Measurements from ENCODE around the gene PGS1. TPM values are rescaled to one million over a fixed set of nuclear protein-coding genes. Genes with fewer than 3 reads are reported as not detected.

Gene PGS1
- total and polyA plus RNA-seq, 5 donors = 13.9 to 22.2 (median 20.2) TPM

DNA sequence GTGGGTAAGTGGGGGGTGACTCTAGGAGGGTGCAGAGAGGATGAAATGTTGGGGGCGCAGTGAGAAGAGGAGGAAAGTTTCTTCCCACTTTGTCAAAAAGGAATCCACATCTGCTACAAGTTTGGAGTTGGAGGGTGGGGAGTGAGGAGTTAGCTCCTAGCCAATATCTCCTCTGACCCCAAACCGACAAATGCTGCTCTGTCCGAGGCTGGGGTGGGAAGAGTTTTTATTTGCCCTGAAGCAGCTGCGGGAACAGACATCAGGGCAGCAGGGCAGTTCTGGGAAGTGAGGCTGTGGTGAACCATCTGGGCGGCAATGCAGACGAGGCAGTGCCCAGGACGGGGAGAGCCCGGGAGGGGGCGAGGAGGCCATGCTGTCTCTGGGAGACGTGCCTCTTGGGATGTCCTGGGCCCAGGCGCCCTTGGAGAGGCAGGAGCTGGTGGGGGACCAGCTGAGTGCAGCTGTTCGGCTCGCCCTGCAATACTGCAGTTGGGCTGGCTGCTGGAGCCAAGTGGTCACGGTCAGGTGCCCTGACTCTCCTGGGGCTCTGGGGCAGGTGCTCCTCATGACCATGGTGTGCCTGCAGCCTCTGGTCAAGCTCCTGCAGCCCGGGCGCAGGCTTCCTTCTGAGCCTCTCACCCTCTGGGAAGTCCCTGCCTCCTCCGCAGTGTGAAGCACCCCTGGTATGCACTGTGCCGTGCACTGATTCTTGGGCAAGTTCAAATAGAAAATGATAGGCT is 12.2 kb upstream of the PGS1 start:
- 66% methylated on average over 18 of the region's 18 CpGs for WGBS
- peak; percentile 27 to 29 for ATAC-seq
- peak overlapping the region; percentile 59 for H3K27ac ChIP-seq (ENCODE audit: low read length)

DNA sequence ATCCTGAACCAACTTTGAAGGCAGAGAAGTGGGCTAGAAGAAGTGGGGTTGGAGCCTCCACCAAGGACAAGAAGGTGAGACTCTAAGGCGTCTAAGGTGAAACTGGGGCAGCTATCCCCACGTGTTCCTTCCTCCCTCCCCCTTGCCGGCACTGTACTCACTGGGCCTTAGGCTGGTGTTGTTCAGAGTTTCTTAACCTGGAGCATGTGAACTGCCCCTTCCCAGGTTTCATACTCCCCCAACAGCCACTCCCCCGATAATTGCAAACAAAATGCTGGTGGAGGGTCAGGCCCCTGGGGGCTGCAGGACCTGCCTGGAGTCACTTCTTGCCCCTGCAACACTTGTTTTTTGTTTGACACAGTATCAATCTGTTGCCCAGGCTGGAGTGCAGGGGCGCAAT is 11.3 kb upstream of the PGS1 start:
- intact Hi-C loops (cut with DNase I) = loop anchor here in 1 of 4 donors (5.0 kb wide), 1 partner anchor 80 kb away; no protein-coding TSS in a partner anchor
- 86% methylated on average over 5 of the region's 5 CpGs for WGBS
- peak in 1 of 3 donors; percentile 16 for DNase-seq
- no peak overlapping the region for H3K27ac ChIP-seq (ENCODE audit: low read length)
- H3K4me3 ChIP-seq (ENCODE audit: low read length) = no peak overlapping the region
- H3K9me3 ChIP-seq (ENCODE audit: control insufficient read depth, low read length) = no peaks in the 10 kb centered on the region
- no peaks in the 10 kb centered on the region for H3K4me1 ChIP-seq (ENCODE audit: control insufficient read depth, insufficient read depth, low read length)
- no peak for ATAC-seq
- no peaks in the 10 kb centered on the region for H3K27me3 ChIP-seq (ENCODE audit: control insufficient read depth, insufficient read depth)

More for the DNA sequence above, 12.2 kb upstream of the PGS1 start:
- peak in 2 of 3 donors; percentile 52 to 68 for DNase-seq
- Histone ChIP-seq H3K9me3 (ENCODE audit: control insufficient read depth, low read length) (no peaks in the 10 kb centered on the region), H3K4me1 (ENCODE audit: control insufficient read depth, insufficient read depth, low read length) (no peaks in the 10 kb centered on the region), H3K4me3 (ENCODE audit: low read length) (no peak overlapping the region), H3K27me3 (ENCODE audit: control insufficient read depth, insufficient read depth) (no peaks in the 10 kb centered on the region)
- intact Hi-C loops (cut with DNase I) = loop anchor here in 1 of 4 donors (5.0 kb wide), 1 partner anchor 79 kb away; no protein-coding TSS in a partner anchor

DNA sequence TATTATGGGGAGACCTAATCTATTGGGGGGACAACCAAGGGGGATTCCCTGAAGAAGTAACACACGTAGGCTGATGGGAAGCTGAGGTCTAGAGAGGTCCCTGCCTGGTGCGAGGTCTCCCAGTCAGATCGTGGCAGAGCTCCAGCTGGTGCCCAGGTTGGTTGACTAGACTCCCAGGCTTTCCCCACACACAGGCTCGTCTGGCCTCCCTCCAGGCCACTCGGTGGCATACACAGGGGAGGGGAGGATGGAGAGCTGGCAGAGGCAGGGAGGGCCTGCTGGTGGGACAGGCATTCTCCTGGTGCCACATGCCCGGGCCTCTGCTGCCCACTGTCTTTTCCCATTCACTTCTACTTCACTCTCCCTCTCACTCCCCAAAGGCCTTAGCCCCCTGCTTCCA is 10.1 kb upstream of the PGS1 start:
- ATAC-seq (no peak), DNase-seq (peak in 2 of 3 donors; percentile 38 to 45)
- no peaks in the 10 kb centered on the region for H3K9me3 ChIP-seq (ENCODE audit: control insufficient read depth, low read length)
- intact Hi-C loops (cut with DNase I) = loop anchor here in 1 of 4 donors (5.0 kb wide), 1 partner anchor 81 kb away; no protein-coding TSS in a partner anchor
- H3K4me1 ChIP-seq (ENCODE audit: control insufficient read depth, insufficient read depth, low read length) = no peaks in the 10 kb centered on the region
- no peaks in the 10 kb centered on the region for H3K27me3 ChIP-seq (ENCODE audit: control insufficient read depth, insufficient read depth)
- H3K4me3 ChIP-seq (ENCODE audit: low read length) = no peak overlapping the region
- H3K27ac ChIP-seq (ENCODE audit: low read length) = no peak overlapping the region
- WGBS = 70% methylated on average over 6 of the region's 6 CpGs

DNA sequence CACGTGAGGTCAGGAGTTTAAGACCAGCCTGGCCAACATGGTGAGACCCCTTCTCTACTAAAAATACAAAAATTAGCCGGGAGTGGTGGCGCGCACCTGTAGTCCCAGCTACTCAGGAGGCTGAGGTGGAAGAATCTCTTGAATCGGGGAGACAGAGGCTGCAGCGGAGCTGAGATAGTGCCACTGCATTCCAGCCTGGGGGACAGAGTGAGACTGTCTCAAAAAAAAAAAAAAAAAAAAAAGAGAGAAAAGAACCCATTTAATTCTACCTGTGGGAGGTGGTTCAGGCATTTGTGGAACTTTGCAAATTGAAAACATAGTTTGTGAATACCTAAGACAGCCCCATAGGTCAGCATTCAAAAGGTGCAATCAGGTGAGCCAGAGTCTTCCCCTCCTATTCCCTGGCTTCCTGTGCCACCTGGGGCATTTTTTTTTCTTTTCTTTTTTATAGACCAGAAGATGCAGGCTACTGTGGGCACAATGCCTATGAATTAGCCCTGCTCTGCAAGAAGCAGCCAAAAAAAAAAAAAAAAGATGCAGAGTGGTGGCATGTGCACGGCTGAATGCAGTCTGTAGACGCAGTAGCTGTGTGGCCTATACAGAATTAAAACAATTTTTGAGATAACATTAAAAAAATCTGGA is 9.5 kb upstream of the PGS1 start:
- no peak for ATAC-seq

DNA sequence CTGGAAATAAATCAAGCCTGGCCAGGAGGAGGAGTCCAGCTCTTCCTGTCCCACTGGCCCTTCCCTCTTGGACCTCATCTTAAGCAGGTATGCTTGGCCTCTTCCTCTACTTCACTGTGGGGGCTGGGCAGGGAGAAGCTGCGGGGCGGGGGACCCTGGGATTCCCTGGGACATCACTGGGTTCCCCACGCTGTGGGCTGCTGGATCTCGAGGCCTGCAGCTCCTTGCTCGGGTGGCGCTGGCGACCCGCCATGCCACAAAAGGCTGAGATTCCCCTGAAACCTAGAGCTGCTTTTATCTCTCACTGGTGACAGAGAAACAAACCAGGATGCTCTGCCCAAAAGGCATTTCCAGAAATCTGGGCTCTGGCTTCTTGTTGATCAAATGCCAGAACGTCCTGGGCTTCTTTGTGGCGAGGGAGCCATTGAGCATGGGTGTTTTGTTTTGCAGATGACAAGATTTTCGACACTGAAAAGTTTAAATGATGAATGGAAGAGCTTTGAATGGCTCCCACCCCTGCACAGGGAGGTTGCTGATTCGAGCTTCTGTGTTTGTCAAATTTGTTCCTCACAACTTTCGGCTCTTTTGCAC is 8.6 kb upstream of the PGS1 start:
- no peak overlapping the region for H3K27ac ChIP-seq (ENCODE audit: low read length)
- ATAC-seq (no peak), DNase-seq (peak in 1 of 3 donors; percentile 50)
- no peak overlapping the region for H3K4me3 ChIP-seq (ENCODE audit: low read length)
- no peaks in the 10 kb centered on the region for H3K27me3 ChIP-seq (ENCODE audit: control insufficient read depth, insufficient read depth)
- no peaks in the 10 kb centered on the region for H3K9me3 ChIP-seq (ENCODE audit: control insufficient read depth, low read length)
- peaks cover 3% of the 10 kb centered on the region for H3K4me1 ChIP-seq (ENCODE audit: control insufficient read depth, insufficient read depth, low read length)
- WGBS = 56% methylated on average over 13 of the region's 13 CpGs
- intact Hi-C loops (cut with DNase I) = loop anchor here in 1 of 4 donors (5.0 kb wide), 1 partner anchor 83 kb away; no protein-coding TSS in a partner anchor

More for the DNA sequence above, 9.5 kb upstream of the PGS1 start:
- DNase-seq = peak in 1 of 3 donors; percentile 3
- Histone ChIP-seq H3K27ac (ENCODE audit: low read length) (no peak overlapping the region), H3K27me3 (ENCODE audit: control insufficient read depth, insufficient read depth) (no peaks in the 10 kb centered on the region), H3K4me1 (ENCODE audit: control insufficient read depth, insufficient read depth, low read length) (no peaks in the 10 kb centered on the region), H3K9me3 (ENCODE audit: control insufficient read depth, low read length) (no peaks in the 10 kb centered on the region), H3K4me3 (ENCODE audit: low read length) (no peak overlapping the region)
- WGBS = 96% methylated on average over 8 of the region's 8 CpGs
- intact Hi-C loops (cut with DNase I) = loop anchor here in 1 of 4 donors (5.0 kb wide), 1 partner anchor 82 kb away; no protein-coding TSS in a partner anchor

DNA sequence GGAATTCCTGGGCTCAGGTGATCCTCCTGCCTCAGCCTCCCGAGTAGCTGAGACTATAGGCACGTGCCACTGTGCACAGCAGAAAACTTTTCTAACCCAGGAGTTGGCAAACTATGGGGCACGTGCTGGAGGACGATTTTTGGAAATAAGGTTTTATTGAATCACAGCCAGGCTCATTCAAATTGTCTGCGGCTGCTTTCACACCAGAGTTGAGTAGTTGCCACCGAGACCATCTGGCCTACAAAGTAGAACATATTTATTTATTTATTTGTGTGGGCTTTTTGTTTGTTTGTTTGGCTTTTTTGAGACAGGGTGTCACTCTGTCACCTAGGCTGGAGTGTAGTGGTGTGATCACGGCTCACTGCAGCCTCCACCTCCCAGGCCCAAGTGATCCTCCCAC is 7.4 kb upstream of the PGS1 start:
- DNase-seq (no peak), ATAC-seq (no peak)
- Histone ChIP-seq H3K27ac (ENCODE audit: low read length) (no peak overlapping the region), H3K9me3 (ENCODE audit: control insufficient read depth, low read length) (no peaks in the 10 kb centered on the region), H3K4me1 (ENCODE audit: control insufficient read depth, insufficient read depth, low read length) (peaks cover 3% of the 10 kb centered on the region), H3K4me3 (ENCODE audit: low read length) (no peak overlapping the region), H3K27me3 (ENCODE audit: control insufficient read depth, insufficient read depth) (no peaks in the 10 kb centered on the region)
- intact Hi-C loops (cut with DNase I) = no loop called here
- WGBS = 78% methylated on average over 7 of the region's 7 CpGs

DNA sequence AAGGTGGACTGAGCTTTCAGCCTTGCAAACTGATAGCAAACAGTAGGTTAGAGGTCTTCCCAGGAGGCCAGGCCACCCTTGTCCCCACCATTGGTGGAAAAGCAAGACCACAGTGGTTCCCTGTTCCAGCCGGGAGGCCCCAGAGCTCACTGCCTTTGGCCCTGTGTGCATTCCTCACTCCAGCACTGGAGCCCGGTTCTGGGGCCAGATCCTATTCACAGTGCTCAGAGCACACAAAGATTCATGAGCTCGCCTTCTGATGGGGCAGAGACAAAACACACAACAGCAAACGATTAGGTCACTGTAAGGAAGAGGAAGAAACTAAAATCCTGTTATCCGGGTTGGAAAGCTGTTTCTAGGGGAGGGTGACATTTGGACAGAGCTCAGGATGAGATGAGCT is 5.6 kb upstream of the PGS1 start:
- DNase-seq (no peak), ATAC-seq (no peak)
- Histone ChIP-seq H3K27ac (ENCODE audit: low read length) (no peak overlapping the region), H3K9me3 (ENCODE audit: control insufficient read depth, low read length) (no peaks in the 10 kb centered on the region), H3K27me3 (ENCODE audit: control insufficient read depth, insufficient read depth) (no peaks in the 10 kb centered on the region), H3K4me1 (ENCODE audit: control insufficient read depth, insufficient read depth, low read length) (peaks cover 3% of the 10 kb centered on the region), H3K4me3 (ENCODE audit: low read length) (no peak overlapping the region)
- WGBS = 53% methylated on average over 5 of the region's 5 CpGs
- intact Hi-C loops (cut with DNase I) = no loop called here

DNA sequence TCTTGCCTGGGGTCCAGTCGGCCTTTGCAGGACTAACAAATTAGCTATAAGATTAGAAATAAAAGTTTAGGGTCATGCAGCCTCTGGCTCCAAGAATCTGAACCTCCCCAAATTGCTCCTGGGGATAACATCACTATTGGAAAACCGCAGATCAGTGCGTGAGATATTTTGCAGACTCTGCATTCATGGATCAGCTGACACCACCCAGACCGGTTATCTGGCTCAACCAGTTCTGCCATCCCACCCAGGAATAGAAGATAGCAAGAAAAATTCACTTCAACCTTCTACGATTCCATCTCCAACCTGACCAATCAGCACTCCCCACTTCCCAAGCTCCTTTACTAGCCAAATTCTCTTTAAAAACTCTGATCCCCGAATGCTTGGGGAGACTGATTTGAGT is 4.3 kb upstream of the PGS1 start:
- ATAC-seq = no peak
- Histone ChIP-seq H3K4me1 (ENCODE audit: control insufficient read depth, insufficient read depth, low read length) (peaks cover 3% of the 10 kb centered on the region), H3K27ac (ENCODE audit: low read length) (no peak overlapping the region), H3K4me3 (ENCODE audit: low read length) (no peak overlapping the region), H3K9me3 (ENCODE audit: control insufficient read depth, low read length) (no peaks in the 10 kb centered on the region), H3K27me3 (ENCODE audit: control insufficient read depth, insufficient read depth) (no peaks in the 10 kb centered on the region)
- WGBS = 64% methylated on average over 6 of the region's 6 CpGs
- DNase-seq = no peak
- intact Hi-C loops (cut with DNase I) = no loop called here

DNA sequence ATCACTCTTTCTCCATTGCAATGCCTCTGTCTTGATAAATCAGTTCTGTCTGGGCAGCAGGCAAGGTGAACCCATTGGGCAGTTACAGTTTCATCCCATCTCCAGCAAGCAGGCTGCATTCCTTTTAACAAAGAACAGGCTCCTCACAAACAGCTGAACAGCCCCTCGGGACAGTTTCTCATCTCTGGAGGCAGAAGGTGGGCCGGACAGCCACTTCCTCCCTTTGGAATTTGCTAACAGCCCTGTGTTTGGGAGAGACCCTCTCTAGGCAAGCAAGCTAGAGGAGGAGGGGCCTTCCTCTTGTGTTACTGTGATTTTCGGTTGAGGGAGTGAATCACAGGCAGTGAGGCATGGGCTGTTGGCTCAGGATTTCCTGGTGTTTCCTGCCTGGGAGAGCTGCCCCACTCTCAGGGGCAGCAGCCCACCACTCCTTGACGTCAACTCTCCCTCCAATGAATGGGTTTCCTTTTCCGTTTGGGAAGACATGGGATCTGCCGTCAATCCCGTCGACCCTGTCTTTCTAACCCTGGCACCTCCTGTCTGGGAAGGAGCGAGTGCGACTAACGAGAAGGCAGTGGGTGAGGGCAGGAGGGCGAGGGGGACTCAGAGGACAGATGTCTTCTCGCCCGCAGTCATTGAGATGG is 3.7 kb upstream of the PGS1 start:
- intact Hi-C loops (cut with DNase I) = no loop called here
- DNase-seq (no peak), ATAC-seq (no peak)
- H3K27me3 ChIP-seq (ENCODE audit: control insufficient read depth, insufficient read depth) = no peaks in the 10 kb centered on the region
- no peak overlapping the region for H3K4me3 ChIP-seq (ENCODE audit: low read length)
- 52% methylated on average over 14 of the region's 14 CpGs for WGBS
- H3K4me1 ChIP-seq (ENCODE audit: control insufficient read depth, insufficient read depth, low read length) = peaks cover 3% of the 10 kb centered on the region
- peak overlapping the region; percentile 85 for H3K27ac ChIP-seq (ENCODE audit: low read length)
- H3K9me3 ChIP-seq (ENCODE audit: control insufficient read depth, low read length) = no peaks in the 10 kb centered on the region

DNA sequence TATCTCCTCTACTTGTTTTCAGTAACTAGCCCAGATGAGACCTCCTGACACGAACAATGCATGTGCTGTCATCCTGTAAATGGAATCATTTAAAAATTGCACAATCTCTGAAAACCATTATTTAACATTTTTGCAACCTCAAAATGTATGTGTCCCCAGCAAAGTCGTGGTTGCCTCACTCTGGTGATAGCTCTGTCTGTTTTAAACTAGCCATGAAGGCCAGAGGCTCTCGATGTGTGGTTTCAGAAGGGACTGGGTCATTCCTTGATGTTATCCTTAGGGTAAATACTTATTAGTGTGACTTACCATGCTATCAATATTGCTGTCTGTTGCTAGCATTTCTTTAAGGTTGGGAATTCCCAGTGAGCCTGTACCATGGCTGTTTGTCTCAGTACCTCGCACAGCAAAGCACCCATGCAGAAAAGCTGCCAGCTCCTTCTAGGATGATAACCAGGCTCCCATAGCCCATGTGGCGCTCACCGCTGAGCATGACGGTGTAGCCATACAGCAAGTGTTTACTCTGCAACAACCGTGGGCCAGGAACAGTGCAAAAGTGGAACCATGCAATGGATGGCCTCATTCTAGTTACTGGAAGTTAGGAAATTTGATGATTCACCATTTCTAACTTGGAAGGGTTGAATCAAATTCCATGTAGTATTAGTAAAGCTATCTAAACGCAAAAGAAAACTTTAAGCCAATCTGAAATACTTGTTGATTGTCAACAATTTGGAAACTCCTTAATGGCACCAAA is 2.9 kb upstream of the PGS1 start:
- Histone ChIP-seq H3K27ac (ENCODE audit: low read length) (peak overlapping the region; percentile 85), H3K4me1 (ENCODE audit: control insufficient read depth, insufficient read depth, low read length) (peaks cover 3% of the 10 kb centered on the region), H3K4me3 (ENCODE audit: low read length) (no peak overlapping the region), H3K27me3 (ENCODE audit: control insufficient read depth, insufficient read depth) (no peaks in the 10 kb centered on the region), H3K9me3 (ENCODE audit: control insufficient read depth, low read length) (no peaks in the 10 kb centered on the region)
- ATAC-seq (peak; percentile 50 to 59), DNase-seq (peak; percentile 66 to 76 (median 70))
- WGBS = 60% methylated on average over 9 of the region's 9 CpGs
- intact Hi-C loops (cut with DNase I) = no loop called here

Measured in right cardiac atrium (tissue), 5 donors.